Measurements from ENCODE around the gene HNF4A. TPM values are rescaled to one million over a fixed set of nuclear protein-coding genes. Genes with fewer than 3 reads are reported as not detected.

Gene HNF4A
- total and polyA plus RNA-seq, 2 of the 13 experiments (the other 11 are each of a cell fraction or from before 2014, with no cell fraction given), result 80.9 to 169 TPM

GRCh38 chr20:44393608-44394451, 38.3 kb downstream of the HNF4A start (continued):
- TF ChIP-seq HMGXB3 (CRISPR knock-in tag; IDR thresholded peaks at IDR 0.05; ENCODE audit: borderline replicate concordance) (no peak), ZNF570 (CRISPR knock-in tag; IDR thresholded peaks at IDR 0.05; ENCODE audit: borderline replicate concordance) (0 out of 2 replicates have a peak, but pooled peaks have one; percentile 51), TERF1 (CRISPR knock-in tag; IDR thresholded peaks at IDR 0.05) (no peak), U2AF2 (IDR thresholded peaks at IDR 0.05; ENCODE audit: low read depth, low read length) (no peak), MBNL3 (CRISPR knock-in tag; conservative IDR thresholded peaks at IDR 0.05) (no peak), MED8 (CRISPR knock-in tag; IDR thresholded peaks at IDR 0.05; ENCODE audit: insufficient replicate concordance) (no peak), ZNF781 (CRISPR knock-in tag; IDR thresholded peaks at IDR 0.05; ENCODE audit: borderline replicate concordance, not compliant biosample characterization) (no peak), ZNF639 (CRISPR knock-in tag; conservative IDR thresholded peaks at IDR 0.05) (0 out of 2 replicates have a peak, but pooled peaks have one; percentile 10), POLR2AphosphoS2 (IDR thresholded peaks at IDR 0.05; ENCODE audit: low read depth, low read length) (no peak), NFE2L1 (CRISPR knock-in tag; IDR thresholded peaks at IDR 0.05; ENCODE audit: borderline replicate concordance) (no peak), HMGA1 (CRISPR knock-in tag; conservative IDR thresholded peaks at IDR 0.05) (no peak), THAP7 (CRISPR knock-in tag; IDR thresholded peaks at IDR 0.05) (no peak), SAFB2 (CRISPR knock-in tag; IDR thresholded peaks at IDR 0.05; ENCODE audit: borderline replicate concordance, low read depth) (no peak), RFX1 (IDR thresholded peaks at IDR 0.05) (no peak), GATA4 (IDR thresholded peaks at IDR 0.05; ENCODE audit: borderline replicate concordance, low read depth) (no peak), E2F1 (CRISPR knock-in tag; IDR thresholded peaks at IDR 0.05) (no peak), ISL2 (CRISPR knock-in tag; IDR thresholded peaks at IDR 0.05) (no peak; the same call in 1 of the 2 replicates)
